Activated CD8-positive, alpha-beta memory T cell treated with anti-CD3 and anti-CD28 coated beads for 1 hour (primary cell): ENCODE measurements around the gene CIB2.

ENCODE experiments used
- DNase-seq, 2 donors: peaks; one replicate each; pipeline ENCODE4 v3.0.0-alpha.2; 2020; ENCODE audit warnings: low read depth in 1 of 2; ENCODE audit errors: extremely low read depth in 1 of 2

The CIB2 gene

GRCh38 chr15:78087951-78088772 lies 43.1 kb downstream of the CIB2 start:
- no peak for DNase-seq

- no peak for DNase-seq
Measured at GRCh38 chr15:78085928-78086327, 45.3 kb downstream of the CIB2 start.

- DNase-seq: no peak
Measured at GRCh38 chr15:78084449-78084750, 46.8 kb downstream of the CIB2 start.

GRCh38 chr15:78083687-78084448 lies 47.4 kb downstream of the CIB2 start:
- DNase-seq: no peak

- no peak for DNase-seq
Measured at GRCh38 chr15:78083186-78083585, 48.1 kb downstream of the CIB2 start.

GRCh38 chr15:78082743-78083110 lies 48.5 kb downstream of the CIB2 start:
- DNase-seq: no peak

GRCh38 chr15:78082106-78082742 lies 49.0 kb downstream of the CIB2 start:
- no peak for DNase-seq

GRCh38 chr15:78080088-78080460 lies 51.2 kb downstream of the CIB2 start:
- no peak for DNase-seq

GRCh38 chr15:78079298-78080087 lies 51.8 kb downstream of the CIB2 start:
- DNase-seq: no peak

- DNase-seq: no peak
Measured at GRCh38 chr15:78077871-78078210, 53.4 kb downstream of the CIB2 start.

- peak in 1 of 2 donors; percentile 60 for DNase-seq
Measured at GRCh38 chr15:78077053-78077870, 54.0 kb downstream of the CIB2 start, which contains the start of gene TBC1D2B. Gene TBC1D2B, minus strand, starts transcription at chr15:78077711. Its CDS starts 59 bp downstream, at chr15:78077652.

- no peak for DNase-seq
Measured at GRCh38 chr15:78076231-78077052, 54.8 kb downstream of the CIB2 start.

- DNase-seq: no peak
Measured at GRCh38 chr15:78075490-78076230, 55.6 kb downstream of the CIB2 start.

GRCh38 chr15:78073046-78073787 lies 58.0 kb downstream of the CIB2 start:
- DNase-seq: no peak

- no peak for DNase-seq
Measured at GRCh38 chr15:78072080-78072892, 59.0 kb downstream of the CIB2 start.

- DNase-seq: no peak
Measured at GRCh38 chr15:78071383-78071782, 59.9 kb downstream of the CIB2 start.

- DNase-seq: no peak
Measured at GRCh38 chr15:78070049-78070700, 61.1 kb downstream of the CIB2 start.
